Right lobe of liver (tissue), 6 donors: ENCODE measurements around the gene SNAPC1. TPM values are rescaled to one million over a fixed set of nuclear protein-coding genes. Genes with fewer than 3 reads are reported as not detected.

Source experiments
- ATAC-seq, 4 donors: fragments of 200-7000 bp; cut with Tn5 transposase; one replicate each; pipeline ENCODE4 v1.9.1; 2020; ENCODE audit warnings: mild to moderate bottlenecking in 4 of 4, moderate library complexity in 4 of 4
- DNase-seq, 3 donors: peaks; one replicate each; pipeline ENCODE4 v3.0.0-alpha.2; 2020
- H3K27ac ChIP-seq, 3 donors: fragments of 200-600 bp; one replicate each; pipeline ENCODE4 v1.8.0; 2022
- H3K27me3 ChIP-seq, 2 donors: fragments of 200-600 bp; one replicate each; pipeline ENCODE4 v1.8.0; 2022
- H3K36me3 ChIP-seq, 4 donors: fragments of 200-600 bp; sonication (generic) in 1 of 4; one replicate each; pipeline versions ENCODE4 v1.5.1 to v1.8.0; 2017 to 2022; ENCODE audit warnings: control low read depth in 1 of 4
- H3K4me1 ChIP-seq, 4 donors: fragments of 200-600 bp; sonication (generic) in 1 of 4; one replicate each; pipeline versions ENCODE4 v1.5.1 to v1.8.0; 2017 to 2022; ENCODE audit warnings: control low read depth in 1 of 4
- H3K4me3 ChIP-seq, 3 donors: fragments of 200-600 bp; one replicate each; pipeline ENCODE4 v1.8.0; 2022
- H3K9me3 ChIP-seq, 4 donors: fragments of 200-600 bp; sonication (generic) in 1 of 4; one replicate each; pipeline versions ENCODE4 v1.5.1 to v1.8.0; 2017 to 2022; ENCODE audit warnings: control low read depth in 1 of 4
- CTCF ChIP-seq, 4 donors: fragments of 200-600 bp in 3 of 4; fragments of 450-650 bp in 1 of 4; IDR thresholded peaks; one replicate each; pipeline versions ENCODE4 v1.5.1 to v1.8.0; 2016 to 2022; ENCODE audit warnings: antibody characterized with exemption in 4 of 4, mild to moderate bottlenecking in 2 of 4
- POLR2A ChIP-seq: fragments of 450-650 bp; IDR thresholded peaks from one replicate; pipeline ENCODE4 v1.6.1; 2017; ENCODE audit warnings: antibody characterized with exemption, mild to moderate bottlenecking
- WGBS: methylation state at CpG from one replicate; pipeline ENCODE4 v1.1.6; 2018; ENCODE audit warnings: low coverage, low lambda C conversion rate; ENCODE audit not compliant: insufficient coverage; ENCODE audit errors: missing lambda C conversion rate; 5-methylcytosine and 5-hydroxymethylcytosine counted together
- intact Hi-C, 2 donors: fragments of 100-400 bp; cut with DNase I; formaldehyde crosslinking; loops; one replicate each; pipeline versions ENCODE4 v1.11.2 to v1.14.1; 2022
- total RNA-seq, 6 experiments: library from RNA; depleted of rRNA in 2 of 6; stranded (reverse); fragments of >200 nt in 2 of 6; fragmentation: NEBNext Ultra II Directional in 3 of 6; extraction: Animal tissue kit (Norgen Biotek cat#: 25700) in 3 of 6; gene quantifications; one replicate each; pipeline versions ENCODE4 v1.1.0 to v1.2.4, GENCODE V29; 2016 to 2023
- donor health status: DM: no; HTN: yes; CAD: no.
- donor health status: DM: no; HTN: no; CAD: no.
- donor health status: DM: no; HTN: no; CAD: no.
- donor health status: DM: no; HTN: yes; CAD: no.
- donor health status: DM: no; HTN: yes; CAD: no.

SNAPC1 gene
- total RNA-seq, 6 experiments from 2014 or later: 0.88 to 2.0 (median 1.8) TPM

- 60% methylated on average over 5 of the region's 5 CpGs for WGBS
- peaks cover 0 to 26% (median 3%) of the 10 kb centered on the region in 4 donors for H3K4me1 ChIP-seq
- ATAC-seq: peak in 1 of 4 donors; percentile 27
These were observed 42.6 kb upstream of the SNAPC1 start for GRCh38 chr14:61719344-61720293.

DNA sequence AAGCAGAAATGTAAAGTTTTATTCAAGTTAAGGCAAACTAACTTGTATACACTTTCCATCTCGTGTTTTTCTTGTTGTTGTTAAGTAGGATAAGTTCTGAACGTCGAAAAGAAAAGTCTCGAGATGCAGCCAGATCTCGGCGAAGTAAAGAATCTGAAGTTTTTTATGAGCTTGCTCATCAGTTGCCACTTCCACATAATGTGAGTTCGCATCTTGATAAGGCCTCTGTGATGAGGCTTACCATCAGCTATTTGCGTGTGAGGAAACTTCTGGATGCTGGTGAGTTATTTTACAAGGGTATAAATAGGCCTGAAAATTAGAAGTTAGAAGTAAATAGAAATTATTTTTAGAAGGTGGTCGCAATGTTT lies 41.9 kb upstream of the SNAPC1 start:
- Histone ChIP-seq H3K27ac (no peak overlapping the region), H3K9me3 (no peaks in the 10 kb centered on the region)
- TF ChIP-seq POLR2A (no peak), CTCF (IDR thresholded peaks at IDR 0.05) (no peak)

More at GRCh38 chr14:61719344-61720293, 42.6 kb upstream of the SNAPC1 start:
- Histone ChIP-seq H3K27me3 (no peaks in the 10 kb centered on the region), H3K27ac (no peak overlapping the region), H3K4me3 (no peak overlapping the region), H3K9me3 (no peaks in the 10 kb centered on the region), H3K36me3 (peaks cover 0 to 11% (median 4%) of the 10 kb centered on the region in 4 donors)
- TF ChIP-seq CTCF (IDR thresholded peaks at IDR 0.05) (no peak), POLR2A (no peak)
- no peak for DNase-seq
- intact Hi-C loops: no loop called here

DNA sequence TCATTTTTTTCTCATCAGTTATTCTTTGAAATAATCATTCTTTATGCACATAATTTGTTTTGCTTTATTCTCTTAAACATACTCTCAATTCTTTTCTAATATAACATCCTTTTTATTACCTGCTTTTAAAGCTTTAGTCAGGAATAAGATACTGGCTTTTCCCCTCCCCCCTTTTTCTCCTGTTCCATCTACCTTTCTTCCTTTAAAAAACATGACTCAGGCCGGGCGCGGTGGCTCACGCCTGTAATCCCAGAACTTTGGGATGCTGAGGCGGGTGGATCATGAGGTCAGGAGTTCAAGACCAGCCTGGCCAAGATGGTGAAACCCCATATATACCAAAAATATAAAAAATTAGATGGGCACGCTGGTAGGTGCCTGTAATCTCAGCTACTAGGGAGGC lies 41.5 kb upstream of the SNAPC1 start:
- no peak for ATAC-seq
- intact Hi-C loops: no loop called here
- Histone ChIP-seq H3K9me3 (no peaks in the 10 kb centered on the region), H3K36me3 (peaks cover 0 to 19% (median 6%) of the 10 kb centered on the region in 4 donors), H3K27me3 (no peaks in the 10 kb centered on the region), H3K27ac (no peak overlapping the region), H3K4me3 (no peak overlapping the region), H3K4me1 (peaks cover 0 to 16% (median 3%) of the 10 kb centered on the region in 4 donors)
- 72% methylated on average over 6 of the region's 6 CpGs for WGBS
- no peak for TF ChIP-seq CTCF (IDR thresholded peaks at IDR 0.05)
- no peak for TF ChIP-seq POLR2A
- DNase-seq: no peak

More for the DNA sequence above, 41.9 kb upstream of the SNAPC1 start:
- peaks cover 0 to 16% (median 6%) of the 10 kb centered on the region in 4 donors for H3K36me3 ChIP-seq
- H3K27me3 ChIP-seq: no peaks in the 10 kb centered on the region
- H3K4me3 ChIP-seq: no peak overlapping the region
- DNase-seq (no peak), ATAC-seq (peak in 1 of 4 donors; percentile 20)
- WGBS: 67% methylated on average over 9 of the region's 9 CpGs
- intact Hi-C loops: no loop called here
- peaks cover 0 to 21% (median 3%) of the 10 kb centered on the region in 4 donors for H3K4me1 ChIP-seq

DNA sequence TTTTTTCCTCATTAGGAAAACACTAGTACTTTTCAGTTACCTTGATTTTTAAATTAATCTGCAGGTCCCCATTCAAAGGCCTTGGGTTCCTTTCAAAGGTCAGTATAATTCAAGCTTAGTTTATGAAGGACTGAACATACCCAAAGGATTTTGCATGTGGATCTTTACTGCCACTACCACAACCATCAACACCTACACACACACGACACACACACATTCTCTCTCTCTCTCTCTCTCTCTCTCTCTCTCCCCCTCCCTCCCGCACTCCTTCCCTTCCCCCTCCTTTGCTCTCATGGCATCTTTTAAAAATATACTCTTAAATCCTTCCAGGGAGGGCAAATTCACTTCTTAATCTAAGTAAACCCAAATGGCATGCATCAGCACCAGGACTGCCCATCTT lies 38.1 kb upstream of the SNAPC1 start:
- WGBS: 86% methylated on average over 2 of the region's 2 CpGs
- DNase-seq (no peak), ATAC-seq (no peak)
- Histone ChIP-seq H3K27ac (no peak overlapping the region), H3K27me3 (no peaks in the 10 kb centered on the region), H3K36me3 (peaks cover 0 to 44% (median 20%) of the 10 kb centered on the region in 4 donors), H3K4me1 (peaks cover 0 to 4% (median 0%) of the 10 kb centered on the region in 4 donors), H3K4me3 (no peak overlapping the region), H3K9me3 (no peaks in the 10 kb centered on the region)
- intact Hi-C loops: no loop called here
- TF ChIP-seq POLR2A (no peak), CTCF (IDR thresholded peaks at IDR 0.05) (no peak)
